NCI-H510A (cell line): ENCODE data around the gene MAN1B1.

ENCODE experiments used
- DNase-seq: peaks from one replicate; lab custom pipeline; 2025; lab: John Stamatoyannopoulos, UW

The MAN1B1 gene

GRCh38 chr9:137146527-137146918, 59.7 kb downstream of the MAN1B1 start:
- DNase-seq: no peak

GRCh38 chr9:137147091-137147792, 60.5 kb downstream of the MAN1B1 start:
- DNase-seq: no peak

GRCh38 chr9:137147793-137148160, 61.0 kb downstream of the MAN1B1 start:
- DNase-seq: no peak

- no peak for DNase-seq
Observed at GRCh38 chr9:137148242-137148641, 61.5 kb downstream of the MAN1B1 start.

- peak; percentile 58 for DNase-seq
Observed at GRCh38 chr9:137148661-137149060, 61.9 kb downstream of the MAN1B1 start.

- DNase-seq: no peak
Observed at GRCh38 chr9:137149363-137149762, 62.6 kb downstream of the MAN1B1 start.

- no peak for DNase-seq
Observed at GRCh38 chr9:137149942-137150616, 63.3 kb downstream of the MAN1B1 start.

GRCh38 chr9:137150617-137151457, 64.1 kb downstream of the MAN1B1 start:
- DNase-seq: no peak

- no peak for DNase-seq
Observed at GRCh38 chr9:137152844-137153405, 66.1 kb downstream of the MAN1B1 start.

- no peak for DNase-seq
Observed at GRCh38 chr9:137156567-137157375, 70.0 kb downstream of the MAN1B1 start.

- no peak for DNase-seq
Observed at GRCh38 chr9:137157618-137158415, 71.0 kb downstream of the MAN1B1 start.

GRCh38 chr9:137158625-137159024, 71.8 kb downstream of the MAN1B1 start:
- no peak for DNase-seq
